Panc1 (cell line): ENCODE data around the gene RCL1.

ENCODE experiments used
- CTCF ChIP-seq: fragments of 450-650 bp; IDR thresholded peaks from 2 replicates; pipeline ENCODE4 v1.5.1; 2017; ENCODE audit warnings: mild to moderate bottlenecking
- POLR2AphosphoS5 ChIP-seq: IDR thresholded peaks from 2 replicates; pipeline ENCODE4 v1.6.1; 2012; ENCODE audit warnings: mild to moderate bottlenecking, low read depth, low read length, moderate library complexity
- REST ChIP-seq, 2 experiments: IDR thresholded peaks; 2 replicates each; pipeline ENCODE4 v1.6.1; 2011 to 2012; ENCODE audit warnings: low read depth in 2 of 2, control low read depth in 1 of 2, low read length in 1 of 2, mild to moderate bottlenecking in 1 of 2, moderate library complexity in 1 of 2; ENCODE audit not compliant: insufficient read depth in 1 of 2
- SIN3A ChIP-seq: IDR thresholded peaks from 2 replicates; pipeline ENCODE4 v1.6.1; 2012; ENCODE audit warnings: low read depth, mild to moderate bottlenecking, low read length, moderate library complexity, borderline replicate concordance; ENCODE audit not compliant: insufficient read depth
- TCF7L2 ChIP-seq: IDR thresholded peaks from 2 replicates; pipeline ENCODE4 v1.6.1; 2011; ENCODE audit warnings: mild to moderate bottlenecking, low read depth, low read length, inconsistent platforms

GRCh38 chr9:4828761-4829160 lies 36.0 kb downstream of the RCL1 start:
- TF ChIP-seq CTCF (no peak), POLR2AphosphoS5 (no peak), REST (IDR thresholded peaks at IDR 0.05; ENCODE audit: insufficient read depth in 1 of 2, low read depth in 2 of 2, low read length in 1 of 2) (no peak), TCF7L2 (no peak), SIN3A (no peak)
